Heart left ventricle (tissue), 16 donors: ENCODE measurements around the gene HES1. TPM values are rescaled to one million over a fixed set of nuclear protein-coding genes. Genes with fewer than 3 reads are reported as not detected.
A peak's percentile ranks its signal among the peaks of the same experiment; 100 is the strongest.

Source experiments
- ATAC-seq, 4 donors: fragments of 200-7000 bp; cut with Tn5 transposase; one replicate each; pipeline ENCODE4 v1.9.1; 2020 to 2022; ENCODE audit warnings: moderate library complexity in 4 of 4, mild to moderate bottlenecking in 3 of 4, moderate number of reproducible peaks in 1 of 4
- DNase-seq, 5 donors: peaks; one replicate each; pipeline ENCODE4 v3.0.0-alpha.2; 2020
- H3K27ac ChIP-seq, 12 donors: fragments of 200-600 bp; sonication (generic) in 4 of 12; one replicate each; pipeline versions ENCODE4 v1.5.0 to v1.8.0; 2016 to 2022; ENCODE audit warnings: mild to moderate bottlenecking in 2 of 12
- H3K27me3 ChIP-seq, 9 donors: fragments of 200-600 bp; sonication (generic) in 2 of 9; one replicate each; pipeline versions ENCODE4 v1.5.1 to v1.8.0; 2016 to 2022; ENCODE audit warnings: mild to moderate bottlenecking in 3 of 9
- H3K36me3 ChIP-seq, 9 donors: fragments of 200-600 bp; sonication (generic) in 2 of 9; one replicate each; pipeline versions ENCODE4 v1.5.0 to v1.8.0; 2018 to 2022; ENCODE audit warnings: mild to moderate bottlenecking in 2 of 9
- H3K4me1 ChIP-seq, 12 donors: fragments of 200-600 bp; sonication (generic) in 4 of 12; one replicate each; pipeline versions ENCODE4 v1.5.0 to v1.8.0; 2016 to 2022; ENCODE audit warnings: mild to moderate bottlenecking in 3 of 12
- H3K4me3 ChIP-seq, 12 donors: fragments of 200-600 bp; sonication (generic) in 4 of 12; one replicate each; pipeline versions ENCODE4 v1.5.0 to v1.8.0; 2017 to 2022; ENCODE audit warnings: mild to moderate bottlenecking in 9 of 12, moderate library complexity in 4 of 12
- H3K9me3 ChIP-seq, 12 donors: fragments of 200-600 bp; sonication (generic) in 4 of 12; one replicate each; pipeline versions ENCODE4 v1.5.0 to v1.8.0; 2016 to 2022; ENCODE audit warnings: mild to moderate bottlenecking in 1 of 12
- POLR2A ChIP-seq, 2 donors: fragments of 450-650 bp; IDR thresholded peaks; one replicate each; pipeline ENCODE4 v1.6.1; 2017; ENCODE audit warnings: antibody characterized with exemption in 2 of 2, mild to moderate bottlenecking in 2 of 2, moderate library complexity in 2 of 2
- WGBS, 4 donors: extraction: QIAGEN DNeasy Blood & Tissue Kit in 2 of 4; methylation state at CpG; one replicate each; pipeline versions ENCODE4 v1.1.5 to v1.1.7; 2013 to 2018; 5-methylcytosine and 5-hydroxymethylcytosine counted together
- intact Hi-C, 10 donors: fragments of 100-400 bp; cut with DNase I; formaldehyde crosslinking; loops; one replicate each; pipeline versions ENCODE4 v1.11.1 to v1.14.2; 2022
- polyA plus RNA-seq, 2 donors: library from polyadenylated mRNA; stranded (reverse); fragments of 200-250 nt; gene quantifications; one replicate each; pipeline ENCODE4 v1.2.3, GENCODE V29; 2013
- total RNA-seq, 9 donors: library from RNA; depleted of rRNA in 2 of 9; stranded (reverse); fragments of >200 nt in 2 of 9; fragmentation: NEBNext Ultra II Directional in 3 of 9; extraction: Animal tissue kit (Norgen Biotek cat#: 25700) in 3 of 9; gene quantifications; one replicate each; pipeline versions ENCODE4 v1.1.0 to v1.2.4, GENCODE V29; 2016 to 2023
- TF ChIP-seq, protein P1 (sequence below), 12 donors: fragments of 200-600 bp; sonication (generic) in 4 of 12; IDR thresholded peaks; one replicate each; pipeline versions ENCODE4 v1.5.0 to v1.8.0; 2018 to 2022; ENCODE audit warnings: antibody characterized with exemption in 12 of 12, mild to moderate bottlenecking in 5 of 12
- donor health status: ischemic (EF 13 %, LVEDD 7.1; RV severe dilation, severe dysfunction).
- donor health status: healthy with polysubstance abuse.
- donor health status: DM: no; HTN: yes; CAD: no.
- donor health status: DM: no; HTN: no; CAD: no.
- donor health status: ischemic (EF 25% LVEDD 6.9; RV normal size, moderate dysfunction).
- donor health status: ischemic (EF 25% LVEDD 5.7; RV mildly dilated, moderate dysfunction).
- donor health status: healthy.
- donor health status: DM: yes; HTN: yes; CAD: no.
- donor health status: ischemic (EF 35%, LVEDD 5.7; RV mildly dilated, moderate dysfunction).
- donor health status: nonischemic (EF 11% LVEDD 7.7; RV severe dilation, severe dysfunction).
- donor health status: DM: yes; HTN: yes; CAD: no.
- donor health status: PGD.
- donor health status: ischemic (EF 29% LVEDD 5.4; RV normal size, mild dysfunction).
- donor health status: nonischemic (EF 23%, LVEDD 6.1; RV moderate dilation, normal function).

The HES1 gene
- total and polyA plus RNA-seq, 11 donors: 9.2 to 32.3 (median 12.0) TPM

DNA sequence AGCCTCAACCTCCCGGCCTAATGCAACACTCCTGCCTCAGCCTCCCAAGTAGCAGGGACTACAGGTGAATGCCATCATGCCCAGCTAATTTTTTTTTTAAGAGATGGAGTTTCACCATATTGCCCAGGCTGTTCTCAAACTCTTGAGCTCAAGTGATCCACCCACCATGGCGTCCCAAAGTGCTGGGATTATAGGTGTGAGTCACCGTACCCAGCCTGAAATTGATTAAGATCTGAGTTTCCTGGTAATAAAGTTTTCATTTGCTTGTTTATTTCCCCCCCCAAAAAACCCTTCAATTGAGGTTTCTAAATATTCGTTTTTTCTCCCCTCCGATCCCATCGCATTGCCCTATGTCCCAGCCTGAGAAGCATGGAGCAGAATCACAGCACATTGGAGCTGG is 39.0 kb downstream of the HES1 start:
- no peaks in the 10 kb centered on the region for H3K36me3 ChIP-seq
- 95 to 99% (median 96%) methylated on average over 6 of the region's 6 CpGs for WGBS, 4 donors
- no peaks in the 10 kb centered on the region for H3K9me3 ChIP-seq
- no peak overlapping the region for H3K27ac ChIP-seq
- H3K4me3 ChIP-seq: no peak overlapping the region
- intact Hi-C loops: no loop called here
- DNase-seq: no peak
- no peak for ATAC-seq
- H3K4me1 ChIP-seq: peaks cover 0 to 16% (median 5%) of the 10 kb centered on the region in 12 donors
- TF ChIP-seq, protein P1, sequence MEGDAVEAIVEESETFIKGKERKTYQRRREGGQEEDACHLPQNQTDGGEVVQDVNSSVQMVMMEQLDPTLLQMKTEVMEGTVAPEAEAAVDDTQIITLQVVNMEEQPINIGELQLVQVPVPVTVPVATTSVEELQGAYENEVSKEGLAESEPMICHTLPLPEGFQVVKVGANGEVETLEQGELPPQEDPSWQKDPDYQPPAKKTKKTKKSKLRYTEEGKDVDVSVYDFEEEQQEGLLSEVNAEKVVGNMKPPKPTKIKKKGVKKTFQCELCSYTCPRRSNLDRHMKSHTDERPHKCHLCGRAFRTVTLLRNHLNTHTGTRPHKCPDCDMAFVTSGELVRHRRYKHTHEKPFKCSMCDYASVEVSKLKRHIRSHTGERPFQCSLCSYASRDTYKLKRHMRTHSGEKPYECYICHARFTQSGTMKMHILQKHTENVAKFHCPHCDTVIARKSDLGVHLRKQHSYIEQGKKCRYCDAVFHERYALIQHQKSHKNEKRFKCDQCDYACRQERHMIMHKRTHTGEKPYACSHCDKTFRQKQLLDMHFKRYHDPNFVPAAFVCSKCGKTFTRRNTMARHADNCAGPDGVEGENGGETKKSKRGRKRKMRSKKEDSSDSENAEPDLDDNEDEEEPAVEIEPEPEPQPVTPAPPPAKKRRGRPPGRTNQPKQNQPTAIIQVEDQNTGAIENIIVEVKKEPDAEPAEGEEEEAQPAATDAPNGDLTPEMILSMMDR (IDR thresholded peaks at IDR 0.05): no peak
- no peak for TF ChIP-seq POLR2A (IDR thresholded peaks at IDR 0.05)
- H3K27me3 ChIP-seq: peaks cover 0 to 3% (median 0%) of the 10 kb centered on the region in 9 donors

DNA sequence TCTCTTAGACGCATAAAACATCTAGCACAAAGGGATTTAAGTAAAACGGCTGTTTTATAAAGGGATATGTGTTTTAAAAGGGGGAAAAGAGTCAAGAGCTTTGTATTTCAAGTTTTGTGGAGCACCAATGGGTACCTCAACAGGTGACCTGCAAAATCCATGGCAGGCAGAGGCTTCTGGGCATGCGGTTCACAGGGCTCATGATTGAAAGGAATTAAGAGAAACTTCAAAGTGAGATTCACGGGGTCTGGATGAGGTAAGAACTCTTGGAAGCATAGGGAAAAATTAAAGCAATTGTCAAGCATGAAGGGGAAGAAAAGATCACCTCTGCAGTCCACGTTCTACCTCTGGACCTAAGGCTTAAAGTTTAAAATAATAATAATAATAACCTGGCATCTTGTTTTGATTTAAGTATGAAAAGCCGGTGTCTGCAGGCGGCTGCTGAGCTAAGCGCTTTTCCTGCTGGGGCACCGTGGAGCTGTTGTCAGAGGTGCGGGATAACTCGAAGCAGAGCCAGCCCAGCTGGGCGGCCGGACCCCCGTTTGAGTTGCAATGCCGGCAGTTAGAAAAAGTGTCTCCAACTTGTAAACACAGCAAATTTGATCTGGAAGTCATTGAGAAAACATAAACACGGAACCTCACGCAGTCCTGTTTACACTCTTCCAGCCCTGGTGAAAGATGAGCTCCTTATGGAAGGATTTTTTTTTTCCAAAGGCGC is 40.5 kb downstream of the HES1 start:
- intact Hi-C loops: no loop called here

DNA sequence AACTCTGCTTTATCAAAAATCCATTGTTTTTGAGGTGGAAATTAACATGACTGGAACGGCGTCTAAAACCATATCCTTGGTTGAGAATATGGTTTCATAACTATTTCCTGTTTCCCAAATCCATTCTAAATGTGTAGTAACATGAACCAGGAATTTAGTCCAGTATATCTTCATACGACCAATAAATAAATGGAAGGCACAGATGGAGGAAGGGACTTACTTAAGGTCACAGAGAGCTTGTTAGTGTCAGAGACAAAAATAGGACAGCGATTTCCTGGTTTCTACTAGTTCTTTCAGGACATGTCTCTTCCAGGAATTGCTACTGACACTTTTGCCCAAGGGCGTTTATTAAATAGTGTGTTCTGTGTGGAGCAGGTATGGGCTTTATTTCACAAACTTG is 41.2 kb downstream of the HES1 start:
- DNase-seq (no peak), ATAC-seq (peak in 2 of 4 donors; percentile 49)
- Histone ChIP-seq H3K4me1 (peaks cover 0 to 16% (median 5%) of the 10 kb centered on the region in 12 donors), H3K36me3 (no peaks in the 10 kb centered on the region), H3K9me3 (no peaks in the 10 kb centered on the region), H3K27me3 (no peaks in the 10 kb centered on the region), H3K27ac (no peak overlapping the region), H3K4me3 (no peak overlapping the region)
- TF ChIP-seq, protein P1 (IDR thresholded peaks at IDR 0.05): no peak
- intact Hi-C loops: no loop called here
- 46 to 68% (median 57%) methylated on average over 5 of the region's 5 CpGs for WGBS, 4 donors

More for the DNA sequence above, 40.5 kb downstream of the HES1 start:
- Histone ChIP-seq H3K27ac (no peak overlapping the region), H3K4me3 (no peak overlapping the region), H3K9me3 (no peaks in the 10 kb centered on the region), H3K36me3 (no peaks in the 10 kb centered on the region), H3K4me1 (peaks cover 0 to 16% (median 5%) of the 10 kb centered on the region in 12 donors), H3K27me3 (no peaks in the 10 kb centered on the region)
- TF ChIP-seq, protein P1 (IDR thresholded peaks at IDR 0.05): no peak
- no peak for TF ChIP-seq POLR2A (IDR thresholded peaks at IDR 0.05)
- DNase-seq: no peak
- ATAC-seq: no peak
- 60 to 66% (median 63%) methylated on average over 18 of the region's 18 CpGs for WGBS, 4 donors

DNA sequence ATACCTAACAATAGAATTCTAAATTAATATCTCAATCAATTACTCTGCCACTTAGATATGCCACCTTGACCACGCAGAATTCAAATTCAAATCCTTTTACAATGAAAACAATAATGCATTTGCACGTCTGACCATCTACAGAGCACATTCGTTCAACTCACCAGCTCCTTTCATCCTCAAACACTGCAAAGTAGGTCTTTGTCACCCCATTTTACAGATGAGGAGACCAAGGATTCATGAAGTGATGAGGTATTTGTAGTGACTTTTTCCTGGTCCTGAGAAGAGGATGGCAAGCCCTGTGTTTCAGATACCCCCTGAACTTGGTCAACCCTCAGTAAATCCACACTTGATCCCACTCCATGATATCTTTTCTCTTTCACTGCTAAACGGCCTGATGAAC is 42.2 kb downstream of the HES1 start:
- Histone ChIP-seq H3K4me3 (no peak overlapping the region), H3K4me1 (peaks cover 0 to 16% (median 5%) of the 10 kb centered on the region in 12 donors), H3K27me3 (no peaks in the 10 kb centered on the region), H3K9me3 (no peaks in the 10 kb centered on the region), H3K36me3 (no peaks in the 10 kb centered on the region), H3K27ac (no peak overlapping the region)
- no peak for TF ChIP-seq POLR2A (IDR thresholded peaks at IDR 0.05)
- TF ChIP-seq, protein P1 (IDR thresholded peaks at IDR 0.05): no peak
- 93 to 96% (median 94%) methylated on average over 4 of the region's 4 CpGs for WGBS, 4 donors
- DNase-seq: no peak
- no peak for ATAC-seq
- intact Hi-C loops: no loop called here
